Upper lobe of right lung (tissue), 1 donor: ENCODE results near the gene BST1. TPM values are rescaled to one million over a fixed set of nuclear protein-coding genes. Genes with fewer than 3 reads are reported as not detected.

Experiments
- ATAC-seq: fragments of 200-7000 bp; cut with Tn5 transposase; one replicate; pipeline ENCODE4 v1.9.1; 2020; ENCODE audit warnings: mild to moderate bottlenecking, moderate library complexity
- DNase-seq: peaks from one replicate; pipeline ENCODE4 v3.0.0-alpha.2; 2020
- H3K27ac ChIP-seq: fragments of 200-600 bp; one replicate; pipeline ENCODE4 v1.8.0; 2022
- H3K27me3 ChIP-seq: fragments of 200-600 bp; one replicate; pipeline ENCODE4 v1.8.0; 2022; ENCODE audit warnings: mild to moderate bottlenecking
- H3K36me3 ChIP-seq: fragments of 200-600 bp; one replicate; pipeline ENCODE4 v1.8.0; 2022
- H3K4me1 ChIP-seq: fragments of 200-600 bp; one replicate; pipeline ENCODE4 v1.8.0; 2022
- H3K4me3 ChIP-seq: fragments of 200-600 bp; one replicate; pipeline ENCODE4 v1.8.0; 2022; ENCODE audit warnings: mild to moderate bottlenecking
- H3K9me3 ChIP-seq: fragments of 200-600 bp; one replicate; pipeline ENCODE4 v1.8.0; 2022
- intact Hi-C: fragments of 100-400 bp; cut with DNase I; formaldehyde crosslinking; loops from one replicate; pipeline ENCODE4 v1.11.0; 2022
- total RNA-seq: library from RNA; stranded (reverse); fragmentation: NEBNext Ultra II Directional; extraction: Animal tissue kit (Norgen Biotek cat#: 25700); gene quantifications from one replicate; pipeline ENCODE4 v1.2.1, GENCODE V29; 2021
- TF ChIP-seq, protein P1 (sequence below): fragments of 200-600 bp; IDR thresholded peaks from one replicate; pipeline ENCODE4 v1.8.0; 2022; ENCODE audit warnings: antibody characterized with exemption
- donor health status: DM: no; HTN: yes; CAD: no; lungs with severe emphysema.

The BST1 gene
- total RNA-seq, 1 donor from 2014 or later, result 11.0 TPM

DNA sequence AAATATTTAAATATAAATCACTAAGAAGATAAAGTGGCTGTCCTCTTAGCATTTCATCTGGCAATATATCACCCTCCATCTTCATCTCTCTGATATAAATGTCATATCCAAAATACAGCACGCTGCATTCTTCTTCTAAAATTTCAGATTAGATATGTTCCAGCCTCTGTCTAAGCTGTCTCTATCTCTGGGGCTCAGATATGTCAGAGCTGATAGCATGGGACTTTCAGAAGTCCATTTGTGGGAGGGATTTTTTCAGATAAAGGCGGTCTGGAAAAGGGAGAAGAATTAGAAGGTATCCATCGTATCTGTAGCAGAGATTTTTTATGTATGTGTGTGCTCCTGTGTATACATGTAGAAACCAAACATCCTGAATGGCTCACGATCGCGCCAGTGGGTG is 50.2 kb downstream of the BST1 start:
- H3K4me3 ChIP-seq, result no peak overlapping the region
- DNase-seq (no peak), ATAC-seq (no peak)
- H3K36me3 ChIP-seq, result no peaks in the 10 kb centered on the region
- no peaks in the 10 kb centered on the region for H3K9me3 ChIP-seq
- H3K27me3 ChIP-seq, result no peaks in the 10 kb centered on the region
- TF ChIP-seq, protein P1, sequence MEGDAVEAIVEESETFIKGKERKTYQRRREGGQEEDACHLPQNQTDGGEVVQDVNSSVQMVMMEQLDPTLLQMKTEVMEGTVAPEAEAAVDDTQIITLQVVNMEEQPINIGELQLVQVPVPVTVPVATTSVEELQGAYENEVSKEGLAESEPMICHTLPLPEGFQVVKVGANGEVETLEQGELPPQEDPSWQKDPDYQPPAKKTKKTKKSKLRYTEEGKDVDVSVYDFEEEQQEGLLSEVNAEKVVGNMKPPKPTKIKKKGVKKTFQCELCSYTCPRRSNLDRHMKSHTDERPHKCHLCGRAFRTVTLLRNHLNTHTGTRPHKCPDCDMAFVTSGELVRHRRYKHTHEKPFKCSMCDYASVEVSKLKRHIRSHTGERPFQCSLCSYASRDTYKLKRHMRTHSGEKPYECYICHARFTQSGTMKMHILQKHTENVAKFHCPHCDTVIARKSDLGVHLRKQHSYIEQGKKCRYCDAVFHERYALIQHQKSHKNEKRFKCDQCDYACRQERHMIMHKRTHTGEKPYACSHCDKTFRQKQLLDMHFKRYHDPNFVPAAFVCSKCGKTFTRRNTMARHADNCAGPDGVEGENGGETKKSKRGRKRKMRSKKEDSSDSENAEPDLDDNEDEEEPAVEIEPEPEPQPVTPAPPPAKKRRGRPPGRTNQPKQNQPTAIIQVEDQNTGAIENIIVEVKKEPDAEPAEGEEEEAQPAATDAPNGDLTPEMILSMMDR, result no peak
- no peaks in the 10 kb centered on the region for H3K4me1 ChIP-seq
- intact Hi-C loops, result no loop called here
- no peak overlapping the region for H3K27ac ChIP-seq

DNA sequence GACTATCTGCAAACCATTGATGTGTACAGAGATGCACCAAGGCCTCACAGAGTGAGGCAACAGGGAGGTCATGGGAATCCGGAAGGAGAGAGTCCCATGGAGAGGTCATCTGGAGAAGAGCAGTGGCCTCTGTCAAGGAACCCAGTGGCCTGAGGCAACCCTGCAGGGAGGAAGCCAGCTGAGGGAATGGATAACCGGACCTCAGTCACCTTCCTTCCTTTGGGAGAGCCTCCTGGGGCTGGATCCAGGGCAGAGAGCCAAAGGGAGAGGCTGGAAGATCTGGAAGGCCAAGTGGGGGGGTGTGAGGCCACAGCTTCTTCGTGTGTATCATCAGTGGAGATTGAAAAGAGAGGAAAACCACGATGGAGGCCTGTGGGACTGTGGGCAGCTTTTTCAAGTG is 50.9 kb downstream of the BST1 start:
- no peak overlapping the region for H3K27ac ChIP-seq
- no peak overlapping the region for H3K4me3 ChIP-seq
- H3K27me3 ChIP-seq, result no peaks in the 10 kb centered on the region
- no peaks in the 10 kb centered on the region for H3K9me3 ChIP-seq
- H3K4me1 ChIP-seq, result no peaks in the 10 kb centered on the region
- TF ChIP-seq, protein P1, result no peak
- DNase-seq (no peak), ATAC-seq (peak; percentile 50)
- H3K36me3 ChIP-seq, result no peaks in the 10 kb centered on the region
- intact Hi-C loops, result no loop called here

DNA sequence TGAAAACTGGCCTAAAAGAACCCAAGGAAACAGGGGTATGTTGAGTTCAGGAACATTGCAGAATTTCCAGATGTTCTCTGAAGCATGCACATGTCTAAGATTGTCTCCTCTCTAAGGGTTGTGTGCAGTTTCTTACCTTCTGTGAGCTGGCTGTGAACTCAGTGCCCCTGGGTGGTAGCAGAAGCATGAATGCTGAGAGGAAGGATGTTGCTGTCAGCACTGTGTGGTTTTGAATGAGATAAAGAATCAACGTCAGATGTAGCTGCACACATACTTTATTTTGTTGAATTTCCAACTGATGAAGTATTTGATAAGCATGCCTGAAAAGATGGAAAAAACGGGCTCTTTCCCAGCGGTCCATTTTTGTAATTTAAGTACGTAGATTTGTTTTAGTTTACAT is 51.5 kb downstream of the BST1 start:
- Histone ChIP-seq H3K4me3 (no peak overlapping the region), H3K36me3 (no peaks in the 10 kb centered on the region), H3K4me1 (no peaks in the 10 kb centered on the region), H3K9me3 (no peaks in the 10 kb centered on the region), H3K27ac (no peak overlapping the region), H3K27me3 (no peaks in the 10 kb centered on the region)
- ATAC-seq, result peak; percentile 55
- DNase-seq, result no peak
- TF ChIP-seq, protein P1, result no peak
- intact Hi-C loops, result no loop called here

DNA sequence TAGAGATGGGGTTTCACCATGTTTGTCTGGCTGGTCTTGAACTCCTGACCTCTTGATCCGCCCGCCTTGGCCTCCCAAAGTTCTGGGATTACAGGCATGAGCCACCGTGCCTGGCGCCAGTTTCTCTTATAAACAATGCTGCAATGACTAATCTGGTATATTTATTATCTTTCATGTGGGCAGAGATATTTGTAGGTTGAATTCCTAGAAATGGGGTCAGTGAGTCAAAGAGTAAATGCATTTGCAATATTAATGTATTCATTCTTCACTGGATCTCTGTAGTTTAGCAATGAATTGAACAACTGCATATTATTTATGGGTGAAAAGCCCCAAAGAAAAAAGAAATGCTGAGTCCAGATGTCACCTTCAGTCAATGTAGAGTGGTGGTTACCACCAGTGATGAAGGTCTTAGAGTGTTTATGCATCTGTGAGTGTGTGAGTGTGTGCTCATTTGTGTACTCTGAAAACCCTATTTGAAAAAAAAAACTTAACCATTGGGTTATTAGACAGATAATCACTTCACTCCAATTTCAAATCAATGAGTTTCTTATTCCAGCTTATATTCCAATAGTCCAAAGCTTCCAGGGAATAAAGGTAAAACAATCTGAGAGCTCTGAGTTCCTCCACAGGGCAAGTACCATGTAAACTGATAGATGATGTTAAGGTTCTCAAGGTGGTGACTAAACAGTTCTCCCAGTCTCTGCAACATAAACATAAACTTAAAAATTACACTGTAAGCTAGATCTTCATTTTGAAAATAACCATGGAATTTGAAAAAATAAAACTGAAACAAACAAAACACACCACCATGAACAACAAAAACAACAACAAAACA is 52.7 kb downstream of the BST1 start:
- no peaks in the 10 kb centered on the region for H3K27me3 ChIP-seq
- no peaks in the 10 kb centered on the region for H3K4me1 ChIP-seq
- intact Hi-C loops, result no loop called here
- no peaks in the 10 kb centered on the region for H3K9me3 ChIP-seq
- ATAC-seq (no peak), DNase-seq (no peak)
- no peak overlapping the region for H3K27ac ChIP-seq
- TF ChIP-seq, protein P1, result no peak
- no peaks in the 10 kb centered on the region for H3K36me3 ChIP-seq
- no peak overlapping the region for H3K4me3 ChIP-seq

DNA sequence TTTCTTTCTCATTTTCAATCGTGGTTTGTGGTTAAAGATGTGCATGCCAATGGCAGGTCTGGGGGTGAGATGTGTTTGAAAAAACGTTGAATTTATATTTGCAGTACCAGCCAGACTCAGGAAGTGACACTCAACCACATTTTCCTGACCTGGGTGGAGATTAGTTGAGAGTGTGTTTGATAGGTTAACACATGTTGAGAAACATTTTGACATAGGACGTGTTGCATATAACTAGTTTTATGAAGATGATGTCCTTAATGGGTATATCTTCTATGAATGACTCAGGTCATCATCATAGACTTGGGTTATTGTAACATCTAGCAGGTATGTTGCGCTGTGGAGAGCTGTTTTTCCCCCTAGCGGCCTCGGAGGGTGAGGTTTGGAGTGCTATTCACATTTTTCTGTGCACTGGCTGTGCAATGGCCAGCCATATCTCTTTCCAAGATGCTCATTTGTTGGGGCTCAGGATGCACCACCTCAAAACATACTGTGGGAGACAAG is 53.5 kb downstream of the BST1 start:
- H3K9me3 ChIP-seq, result no peaks in the 10 kb centered on the region
- H3K4me3 ChIP-seq, result no peak overlapping the region
- DNase-seq (no peak), ATAC-seq (peak; percentile 70)
- no peaks in the 10 kb centered on the region for H3K27me3 ChIP-seq
- H3K4me1 ChIP-seq, result no peaks in the 10 kb centered on the region
- H3K36me3 ChIP-seq, result no peaks in the 10 kb centered on the region
- no peak overlapping the region for H3K27ac ChIP-seq
- intact Hi-C loops, result no loop called here
- TF ChIP-seq, protein P1, result peak; percentile 21
